HEK293 (cell line): ENCODE results near the gene XIRP1.

Experiments used
- CTCF ChIP-seq: fragments of 450-650 bp; formaldehyde crosslinking; IDR thresholded peaks from 2 replicates; pipeline ENCODE4 v1.5.1; 2016; ENCODE audit warnings: missing biosample characterization, missing genetic modification characterization
- HIC1 ChIP-seq: fragments of 450-650 bp; formaldehyde crosslinking; IDR thresholded peaks from 2 replicates; pipeline ENCODE4 v1.5.1; 2016; ENCODE audit warnings: missing biosample characterization, missing genetic modification characterization
- PRDM10 ChIP-seq: fragments of 450-650 bp; formaldehyde crosslinking; IDR thresholded peaks from 2 replicates; pipeline ENCODE4 v1.5.1; 2016; ENCODE audit warnings: missing biosample characterization, missing genetic modification characterization
- REST ChIP-seq: fragments of 450-650 bp; formaldehyde crosslinking; IDR thresholded peaks from 2 replicates; pipeline ENCODE4 v1.5.1; 2016; ENCODE audit warnings: missing biosample characterization, missing genetic modification characterization
- TSHZ1 ChIP-seq: fragments of 450-650 bp; formaldehyde crosslinking; IDR thresholded peaks from 2 replicates; pipeline ENCODE4 v1.5.1; 2016; ENCODE audit warnings: missing biosample characterization, missing genetic modification characterization, borderline replicate concordance
- ZNF121 ChIP-seq: fragments of 450-650 bp; formaldehyde crosslinking; IDR thresholded peaks from 2 replicates; pipeline ENCODE4 v1.5.1; 2016; ENCODE audit warnings: missing biosample characterization, missing genetic modification characterization
- ZNF138 ChIP-seq: fragments of 450-650 bp; formaldehyde crosslinking; IDR thresholded peaks from 2 replicates; pipeline ENCODE4 v1.5.1; 2016; ENCODE audit warnings: missing biosample characterization, missing genetic modification characterization, borderline replicate concordance
- ZNF24 ChIP-seq: fragments of 450-650 bp; formaldehyde crosslinking; IDR thresholded peaks from 2 replicates; pipeline ENCODE4 v1.5.1; 2016; ENCODE audit warnings: missing biosample characterization, missing genetic modification characterization
- ZNF561 ChIP-seq: fragments of 450-650 bp; IDR thresholded peaks from 2 replicates; pipeline ENCODE4 v1.5.1; 2018; ENCODE audit warnings: missing biosample characterization, missing genetic modification characterization, borderline replicate concordance
- ZNF580 ChIP-seq: fragments of 450-650 bp; formaldehyde crosslinking; IDR thresholded peaks from 2 replicates; pipeline ENCODE4 v1.5.1; 2016; ENCODE audit warnings: missing biosample characterization, missing genetic modification characterization
- ZSCAN18 ChIP-seq: fragments of 450-650 bp; formaldehyde crosslinking; IDR thresholded peaks from 2 replicates; pipeline ENCODE4 v1.5.1; 2016; ENCODE audit warnings: missing biosample characterization, missing genetic modification characterization

- TF ChIP-seq CTCF (tag by site-specific recombination) (no peak), PRDM10 (tag by site-specific recombination) (no peak), REST (tag by site-specific recombination) (no peak), TSHZ1 (tag by site-specific recombination) (no peak), ZNF561 (no peak), ZNF138 (tag by site-specific recombination) (no peak), ZNF580 (tag by site-specific recombination) (no peak), ZSCAN18 (tag by site-specific recombination) (no peak), ZNF24 (no peak), ZNF121 (no peak), HIC1 (tag by site-specific recombination) (no peak)
Measured at GRCh38 chr3:39140341-39140971, 51.9 kb downstream of the XIRP1 start.
